Neutrophil (primary cell): Measurements from ENCODE around the gene CEMIP.

Experiments
- H3K27ac ChIP-seq: fragments of 200-600 bp; sonication (generic); 2 replicates; pipeline ENCODE4 v1.5.1; 2016; ENCODE audit warnings: mild to moderate bottlenecking, moderate library complexity
- H3K27me3 ChIP-seq: fragments of 200-600 bp; sonication (generic); 2 replicates; pipeline ENCODE4 v1.6.0; 2016; ENCODE audit warnings: mild to moderate bottlenecking
- H3K36me3 ChIP-seq: fragments of 200-600 bp; sonication (generic); 2 replicates; pipeline ENCODE4 v1.5.1; 2017
- H3K4me1 ChIP-seq, 2 experiments: fragments of 200-600 bp in 1 of 2; sonication (generic) in 1 of 2; 1 replicate in 1 of 2; 2 replicates in 1 of 2; pipeline versions ENCODE4 v1.5.1 to v1.6.1; 2013 to 2016; ENCODE audit warnings: low read depth in 1 of 2, low read length in 1 of 2, mild to moderate bottlenecking in 1 of 2, moderate library complexity in 1 of 2; ENCODE audit not compliant: control insufficient read depth in 1 of 2, insufficient read depth in 1 of 2
- H3K4me3 ChIP-seq, 2 experiments: fragments of 200-600 bp in 1 of 2; sonication (generic) in 1 of 2; 1 replicate in 1 of 2; 2 replicates in 1 of 2; pipeline ENCODE4 v1.5.1; 2013 to 2016; ENCODE audit warnings: low read depth in 1 of 2, low read length in 1 of 2, mild to moderate bottlenecking in 1 of 2, moderate library complexity in 1 of 2
- H3K9me3 ChIP-seq: fragments of 200-600 bp; sonication (generic); 2 replicates; pipeline ENCODE4 v1.5.1; 2016
- CTCF ChIP-seq: fragments of 200-600 bp; sonication (generic); IDR thresholded peaks from 2 replicates; pipeline ENCODE4 v1.5.1; 2016; ENCODE audit warnings: antibody characterized with exemption

CEMIP gene

GRCh38 chr15:80890341-80891005 is 111.3 kb downstream of the CEMIP start:
- Histone ChIP-seq H3K27ac (no peak overlapping the region), H3K27me3 (no peaks in the 10 kb centered on the region), H3K4me3 (no peak overlapping the region), H3K9me3 (no peaks in the 10 kb centered on the region), H3K36me3 (no peaks in the 10 kb centered on the region), H3K4me1 (no peaks in the 10 kb centered on the region)
- TF ChIP-seq CTCF: no peak

GRCh38 chr15:80891006-80891405 is 111.8 kb downstream of the CEMIP start:
- no peak for TF ChIP-seq CTCF
- H3K27me3 ChIP-seq: no peaks in the 10 kb centered on the region
- H3K9me3 ChIP-seq: no peaks in the 10 kb centered on the region
- no peak overlapping the region for H3K27ac ChIP-seq
- H3K4me1 ChIP-seq: no peaks in the 10 kb centered on the region
- no peak overlapping the region for H3K4me3 ChIP-seq
- no peaks in the 10 kb centered on the region for H3K36me3 ChIP-seq

GRCh38 chr15:80892414-80892813 is 113.2 kb downstream of the CEMIP start:
- no peaks in the 10 kb centered on the region for H3K9me3 ChIP-seq
- no peaks in the 10 kb centered on the region for H3K27me3 ChIP-seq
- no peaks in the 10 kb centered on the region for H3K4me1 ChIP-seq
- TF ChIP-seq CTCF: no peak
- H3K36me3 ChIP-seq: no peaks in the 10 kb centered on the region
- no peak overlapping the region for H3K4me3 ChIP-seq
- no peak overlapping the region for H3K27ac ChIP-seq

- H3K9me3 ChIP-seq: no peaks in the 10 kb centered on the region
- H3K4me1 ChIP-seq: no peaks in the 10 kb centered on the region
- no peak overlapping the region for H3K27ac ChIP-seq
- no peaks in the 10 kb centered on the region for H3K36me3 ChIP-seq
- no peaks in the 10 kb centered on the region for H3K27me3 ChIP-seq
- no peak overlapping the region for H3K4me3 ChIP-seq
- TF ChIP-seq CTCF: no peak
These were observed 114.6 kb downstream of the CEMIP start for GRCh38 chr15:80893777-80894176.

GRCh38 chr15:80895091-80895490 is 115.9 kb downstream of the CEMIP start:
- Histone ChIP-seq H3K27ac (no peak overlapping the region), H3K27me3 (no peaks in the 10 kb centered on the region), H3K4me1 (no peaks in the 10 kb centered on the region), H3K36me3 (no peaks in the 10 kb centered on the region), H3K9me3 (no peaks in the 10 kb centered on the region), H3K4me3 (no peak overlapping the region)
- TF ChIP-seq CTCF: no peak

GRCh38 chr15:80895965-80896364 is 116.8 kb downstream of the CEMIP start:
- H3K27me3 ChIP-seq: no peaks in the 10 kb centered on the region

More at GRCh38 chr15:80895965-80896364, 116.8 kb downstream of the CEMIP start:
- H3K36me3 ChIP-seq: no peaks in the 10 kb centered on the region
- no peaks in the 10 kb centered on the region for H3K4me1 ChIP-seq
- no peak overlapping the region for H3K27ac ChIP-seq
- TF ChIP-seq CTCF: no peak
- H3K9me3 ChIP-seq: no peaks in the 10 kb centered on the region
- H3K4me3 ChIP-seq: no peak overlapping the region
